IMR-90 (cell line): Measurements from ENCODE around the gene GPSM1. TPM values are rescaled to one million over a fixed set of nuclear protein-coding genes. Genes with fewer than 3 reads are reported as not detected.

Experiments used
- ATAC-seq: fragments of 200-7000 bp; cut with Tn5 transposase; 2 replicates; pipeline ENCODE4 v1.9.1; 2020; ENCODE audit warnings: low read depth, mild to moderate bottlenecking, moderate library complexity
- BruUV-seq: library from RNA; stranded (reverse); fragments of 400-500 nt; replicated peaks from 2 replicates; lab custom pipeline; 2021; lab: Mats Ljungman, UMichigan
- CTCF ChIA-PET: fragments of 300-600 bp; formaldehyde crosslinking; extraction: SDS; loops from one replicate; lab custom pipeline; 2021; ENCODE audit warnings: antibody characterized with exemption; lab: Yijun Ruan, JAX
- POLR2A ChIA-PET: fragments of 300-600 bp; sonication (Branson Sonifier 250); formaldehyde crosslinking; loops from one replicate; lab custom pipeline; 2022; ENCODE audit warnings: antibody characterized with exemption; ENCODE audit not compliant: unreplicated experiment; lab: Charles Lee
- DNase-seq: peaks from one replicate; pipeline ENCODE4 v3.0.0; 2013
- H2AFZ ChIP-seq: replicated peaks from 2 replicates; pipeline ENCODE3; 2013; ENCODE audit warnings: low read length, mild to moderate bottlenecking; ENCODE audit not compliant: poor library complexity
- H2AK5ac ChIP-seq: 2 replicates; pipeline ENCODE4 v1.6.1; 2013; ENCODE audit warnings: low read depth, low read length, inconsistent platforms
- H2AK9ac ChIP-seq: replicated peaks from 2 replicates; pipeline ENCODE3; 2013; ENCODE audit warnings: mild to moderate bottlenecking, low read depth, low read length, moderate library complexity; ENCODE audit not compliant: poor library complexity
- H2BK120ac ChIP-seq: 2 replicates; pipeline ENCODE4 v1.6.1; 2013; ENCODE audit warnings: low read depth, low read length, inconsistent platforms
- H2BK15ac ChIP-seq: 3 replicates; pipeline ENCODE4 v1.6.1; 2013; ENCODE audit warnings: low read depth, low read length, inconsistent platforms
- H2BK20ac ChIP-seq: 2 replicates; pipeline ENCODE4 v1.6.1; 2013; ENCODE audit warnings: low read depth, mild to moderate bottlenecking, inconsistent platforms, low read length, moderate library complexity
- H2BK5ac ChIP-seq: 2 replicates; pipeline ENCODE4 v1.6.1; 2013; ENCODE audit warnings: mild to moderate bottlenecking, low read depth, low read length, inconsistent platforms; ENCODE audit not compliant: poor library complexity, severe bottlenecking
- H3K14ac ChIP-seq: replicated peaks from 2 replicates; pipeline ENCODE4 v1.6.1; 2013; ENCODE audit warnings: low read depth, low read length, inconsistent platforms
- H3K18ac ChIP-seq: 2 replicates; pipeline ENCODE4 v1.6.1; 2013; ENCODE audit warnings: low read depth, low read length, control low read depth
- H3K23ac ChIP-seq: 2 replicates; pipeline ENCODE4 v1.6.1; 2013; ENCODE audit warnings: low read depth, low read length, inconsistent platforms
- H3K27ac ChIP-seq: 2 replicates; pipeline ENCODE4 v1.5.1; 2013; ENCODE audit warnings: mild to moderate bottlenecking, control low read depth, low read length; ENCODE audit not compliant: insufficient read depth
- H3K27me3 ChIP-seq: 2 replicates; pipeline ENCODE4 v1.6.1; 2013; ENCODE audit warnings: low read length; ENCODE audit not compliant: control insufficient read depth, insufficient read depth
- H3K36me3 ChIP-seq: 2 replicates; pipeline ENCODE4 v1.6.1; 2013; ENCODE audit warnings: low read length, mixed read lengths; ENCODE audit not compliant: control insufficient read depth, insufficient read depth
- H3K4ac ChIP-seq: 2 replicates; pipeline ENCODE4 v1.6.1; 2013; ENCODE audit warnings: low read depth, low read length, inconsistent platforms
- H3K4me1 ChIP-seq: 2 replicates; pipeline ENCODE4 v1.6.1; 2013; ENCODE audit warnings: low read length, mixed read lengths; ENCODE audit not compliant: control insufficient read depth, insufficient read depth
- H3K4me2 ChIP-seq: 2 replicates; pipeline ENCODE4 v1.6.1; 2013; ENCODE audit warnings: low read depth, mild to moderate bottlenecking, control low read depth, low read length, moderate library complexity
- H3K4me3 ChIP-seq: 2 replicates; pipeline ENCODE4 v1.5.1; 2013; ENCODE audit warnings: low read depth, mild to moderate bottlenecking, control low read depth, low read length, moderate library complexity; ENCODE audit not compliant: insufficient read depth
- H3K56ac ChIP-seq: 2 replicates; pipeline ENCODE4 v1.6.1; 2013; ENCODE audit warnings: low read length, inconsistent platforms; ENCODE audit not compliant: insufficient read depth; ENCODE audit errors: extremely low read depth
- H3K79me1 ChIP-seq, 2 experiments: 2 replicates each; pipeline ENCODE4 v1.6.1; 2013; ENCODE audit warnings: low read length in 2 of 2, inconsistent platforms in 1 of 2, low read depth in 1 of 2
- H3K9ac ChIP-seq: 2 replicates; pipeline ENCODE4 v1.6.1; 2013; ENCODE audit warnings: low read depth, low read length, control low read depth
- H3K9me1 ChIP-seq: 2 replicates; pipeline ENCODE4 v1.6.1; 2013; ENCODE audit warnings: low read length, inconsistent platforms; ENCODE audit not compliant: insufficient read depth
- H3K9me3 ChIP-seq: 2 replicates; pipeline ENCODE4 v1.6.1; 2013; ENCODE audit warnings: low read length; ENCODE audit not compliant: control insufficient read depth, insufficient read depth
- H4K20me1 ChIP-seq: 2 replicates; pipeline ENCODE4 v1.6.1; 2013; ENCODE audit warnings: low read length, inconsistent platforms; ENCODE audit not compliant: insufficient read depth
- H4K5ac ChIP-seq: 2 replicates; pipeline ENCODE4 v1.6.1; 2013; ENCODE audit warnings: mild to moderate bottlenecking, low read depth, low read length, control low read depth
- H4K8ac ChIP-seq, 2 experiments: 2 replicates each; pipeline ENCODE4 v1.6.1; 2013; ENCODE audit warnings: low read depth in 2 of 2, low read length in 2 of 2, control low read depth in 1 of 2, inconsistent platforms in 1 of 2
- H4K91ac ChIP-seq: 2 replicates; pipeline ENCODE4 v1.6.1; 2013; ENCODE audit warnings: low read depth, low read length, inconsistent platforms; ENCODE audit not compliant: insufficient read depth
- BHLHE40 ChIP-seq: fragments of 150-350 bp; IDR thresholded peaks from 2 replicates; pipeline ENCODE4 v1.6.1; 2016; ENCODE audit warnings: mild to moderate bottlenecking, low read depth, low read length
- CEBPB ChIP-seq: IDR thresholded peaks from 2 replicates; pipeline ENCODE4 v1.6.1; 2012; ENCODE audit warnings: low read depth, low read length, improper control_type of control experiment
- CHD1 ChIP-seq: IDR thresholded peaks from 2 replicates; pipeline ENCODE4 v1.6.1; 2012; ENCODE audit warnings: low read depth, low read length, improper control_type of control experiment
- FOS ChIP-seq: fragments of 150-350 bp; IDR thresholded peaks from 2 replicates; pipeline ENCODE4 v1.6.1; 2016; ENCODE audit warnings: low read depth, low read length
- MAFK ChIP-seq: IDR thresholded peaks from 2 replicates; pipeline ENCODE4 v1.6.1; 2012; ENCODE audit warnings: low read depth, low read length, improper control_type of control experiment
- MAZ ChIP-seq: IDR thresholded peaks from 2 replicates; pipeline ENCODE4 v1.6.1; 2012; ENCODE audit warnings: low read depth, mild to moderate bottlenecking, low read length, improper control_type of control experiment, moderate library complexity, borderline replicate concordance
- POLR2A ChIP-seq: IDR thresholded peaks from 2 replicates; pipeline ENCODE4 v1.6.1; 2012; ENCODE audit warnings: mild to moderate bottlenecking, low read depth, low read length
- RAD21 ChIP-seq: IDR thresholded peaks from 2 replicates; pipeline ENCODE4 v1.6.1; 2012; ENCODE audit warnings: low read length, improper control_type of control experiment
- USF2 ChIP-seq: fragments of 150-350 bp; IDR thresholded peaks from 2 replicates; pipeline ENCODE4 v1.6.1; 2017; ENCODE audit warnings: mild to moderate bottlenecking, antibody characterized with exemption, low read length, low read depth
- WGBS, 2 experiments: methylation state at CpG; one replicate each; pipeline versions ENCODE4 v1.1.5 to v1.1.7; 2013; ENCODE audit warnings: missing lambda C conversion rate in 2 of 2; ENCODE audit not compliant: insufficient read length in 1 of 2; ENCODE audit errors: extremely low coverage in 2 of 2; 5-methylcytosine and 5-hydroxymethylcytosine counted together
- dilution Hi-C: fragments of 300-500 bp; cut with HindIII; formaldehyde crosslinking; loops from one replicate; pipeline ENCODE4 v1.14.3; 2018; ENCODE audit warnings: low sequenced_read_pairs; ENCODE audit not compliant: unreplicated experiment
- in situ Hi-C: fragments of 300-500 bp; cut with MboI; formaldehyde crosslinking; loops from 3 replicates; pipeline ENCODE4 v1.14.3; 2019; ENCODE audit warnings: low sequenced_read_pairs, inconsistent platforms, mixed read lengths
- intact Hi-C: fragments of 100-400 bp; cut with micrococcal nuclease; formaldehyde crosslinking; loops from 2 replicates; pipeline ENCODE4 v1.10.0; 2022
- polyA plus RNA-seq, 3 experiments: library from polyadenylated mRNA; depleted of rRNA; stranded (reverse); fragments of >200 nt; gene quantifications; 2 replicates each; pipeline ENCODE4 v1.2.3, GENCODE V29; 2012; ENCODE audit warnings: low replicate concordance in 1 of 3
- total RNA-seq: library from RNA; depleted of rRNA; stranded (reverse); fragments of >200 nt; gene quantifications from 2 replicates; pipeline ENCODE4 v1.2.3, GENCODE V29; 2012

Gene GPSM1
- total and polyA plus RNA-seq, 2 of the 4 experiments (the other 2 are of a cell fraction): 28.7 to 71.2 TPM

DNA sequence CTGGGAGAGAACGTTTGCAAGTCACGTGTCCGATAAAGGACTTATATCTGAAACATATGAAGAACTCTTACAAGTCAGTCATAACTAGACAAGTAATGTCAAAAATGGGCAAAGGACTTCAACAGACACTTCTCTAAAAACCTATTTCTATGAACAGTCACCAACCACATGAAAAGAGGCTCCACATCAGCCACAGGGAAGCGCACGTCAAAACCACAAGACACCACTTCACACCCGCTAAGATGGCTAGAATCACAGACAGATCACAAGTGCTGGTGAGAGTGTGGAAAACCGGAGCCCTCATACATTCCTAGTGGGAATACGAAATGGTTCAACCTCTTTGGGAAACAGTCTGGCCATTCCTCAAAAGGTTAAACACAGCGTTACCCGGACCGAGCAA is 57.7 kb downstream of the GPSM1 start:
- Histone ChIP-seq H4K5ac (no peak overlapping the region), H3K56ac (no peak overlapping the region), H2AK5ac (no peak overlapping the region), H2BK5ac (no peak overlapping the region), H3K27ac (no peak overlapping the region), H3K18ac (no peak overlapping the region), H4K91ac (no peak overlapping the region), H3K23ac (no peak overlapping the region), H3K9ac (no peak overlapping the region), H4K20me1 (no peaks in the 10 kb centered on the region), H3K9me1 (no peaks in the 10 kb centered on the region), H3K14ac (no peak overlapping the region), H2BK120ac (no peak overlapping the region), H3K79me1 (peaks cover 0 to 4% of the 10 kb centered on the region in 2 experiments; a peak in 1 of 4 replicates), H3K4me3 (no peak overlapping the region), H3K4me1 (no peaks in the 10 kb centered on the region), H3K9me3 (no peaks in the 10 kb centered on the region), H2AFZ (no peak overlapping the region), H3K4me2 (no peak overlapping the region), H2BK20ac (no peak overlapping the region), H2AK9ac (no peak overlapping the region), H3K4ac (no peak overlapping the region), H2BK15ac (no peak overlapping the region), H3K27me3 (no peaks in the 10 kb centered on the region), H4K8ac (no peak overlapping the region), H3K36me3 (peaks cover 72% of the 10 kb centered on the region)
- BruUV-seq: no TSS peak
- in situ Hi-C loops: no loop called here
- 100% methylated on average over 3 of the region's 11 CpGs; no CpG with 5 or more reads in 1 of the 2 experiments for WGBS, 2 experiments
- intact Hi-C loops: no loop called here
- DNase-seq (no peak), ATAC-seq (no peak)
- TF ChIP-seq RAD21 (no peak), POLR2A (no peak), USF2 (no peak), CHD1 (no peak), FOS (no peak), CEBPB (no peak), MAFK (no peak), MAZ (no peak), BHLHE40 (no peak)
- ChIA-PET CTCF (interaction anchor here (0.6 to 1.6 kb wide), 2 partner anchors 12 to 1571 kb away, joined by 3 read pairs; no protein-coding TSS in a partner anchor), POLR2A (no interaction called here)
- dilution Hi-C loops: no loop called here
